OCI-LY1 (cell line): ENCODE results near the gene WNK2.

Experiments
- H2AFZ ChIP-seq: fragments of 200-600 bp; sonication (generic), shearing (Covaris generic); 2 replicates; pipeline ENCODE4 v1.6.0; 2014; ENCODE audit warnings: antibody characterized with exemption, mild to moderate bottlenecking, low read length
- H3F3A ChIP-seq: fragments of 200-600 bp; sonication (generic), shearing (Covaris generic); 2 replicates; pipeline ENCODE4 v1.6.0; 2014; ENCODE audit warnings: mild to moderate bottlenecking, antibody characterized with exemption, low read length, moderate library complexity; ENCODE audit not compliant: insufficient read depth
- H3K27ac ChIP-seq: fragments of 200-600 bp; sonication (generic); 2 replicates; pipeline ENCODE4 v1.5.1; 2014; ENCODE audit warnings: low read length, mixed run types, mild to moderate bottlenecking, low read depth; ENCODE audit not compliant: poor library complexity, severe bottlenecking
- H3K27me3 ChIP-seq: fragments of 200-600 bp; sonication (generic); 2 replicates; pipeline ENCODE4 v1.6.0; 2014; ENCODE audit warnings: antibody characterized with exemption, mild to moderate bottlenecking, low read length, moderate library complexity; ENCODE audit not compliant: insufficient read depth
- H3K36me3 ChIP-seq: fragments of 200-600 bp; sonication (generic); 2 replicates; pipeline ENCODE4 v1.6.1; 2014; ENCODE audit warnings: mild to moderate bottlenecking, antibody characterized with exemption, low read length, moderate library complexity, mixed read lengths; ENCODE audit not compliant: insufficient read depth
- H3K4me1 ChIP-seq: fragments of 200-600 bp; sonication (generic); 2 replicates; pipeline ENCODE4 v1.5.1; 2014; ENCODE audit warnings: mild to moderate bottlenecking, low read length, moderate library complexity; ENCODE audit not compliant: insufficient read depth, severe bottlenecking
- H3K4me2 ChIP-seq: fragments of 200-600 bp; sonication (generic), shearing (Covaris generic); 2 replicates; pipeline ENCODE4 v1.6.1; 2014; ENCODE audit warnings: low read length
- H3K4me3 ChIP-seq: fragments of 200-600 bp; sonication (generic); 2 replicates; pipeline ENCODE4 v1.5.1; 2014; ENCODE audit warnings: low read length, low read depth, mild to moderate bottlenecking, mixed read lengths; ENCODE audit not compliant: poor library complexity, severe bottlenecking
- H3K79me2 ChIP-seq: fragments of 200-600 bp; shearing (Covaris generic); 2 replicates; pipeline ENCODE4 v1.6.1; 2016; ENCODE audit warnings: mixed run types, low read length, mixed read lengths; ENCODE audit not compliant: insufficient read depth
- H3K9ac ChIP-seq: fragments of 200-600 bp; sonication (generic), shearing (Covaris generic); 2 replicates; pipeline ENCODE4 v1.6.1; 2014; ENCODE audit warnings: mild to moderate bottlenecking, low read length, mixed read lengths
- H3K9me2 ChIP-seq: fragments of 200-600 bp; sonication (generic), shearing (Covaris generic); 2 replicates; pipeline ENCODE4 v1.6.1; 2014; ENCODE audit warnings: low read depth, mild to moderate bottlenecking, low read length, mixed read lengths
- H3K9me3 ChIP-seq: fragments of 200-600 bp; shearing (Covaris generic); 2 replicates; pipeline ENCODE4 v1.6.1; 2014; ENCODE audit warnings: low read length, mixed read lengths
- H4K20me1 ChIP-seq: fragments of 200-600 bp; sonication (generic), shearing (Covaris generic); 2 replicates; pipeline ENCODE4 v1.6.0; 2016; ENCODE audit warnings: mild to moderate bottlenecking, low read length; ENCODE audit not compliant: insufficient read depth
- CTCF ChIP-seq: fragments of 200-600 bp; sonication (generic), shearing (Covaris generic); IDR thresholded peaks from 2 replicates; pipeline ENCODE4 v1.5.1; 2017; ENCODE audit warnings: mild to moderate bottlenecking, antibody characterized with exemption, low read length, moderate library complexity, mixed read lengths
- EZH2 ChIP-seq: fragments of 200-600 bp; sonication (generic), shearing (Covaris generic); IDR thresholded peaks from 2 replicates; pipeline ENCODE4 v1.8.0; 2017; ENCODE audit warnings: borderline replicate concordance, mixed run types, mild to moderate bottlenecking, antibody characterized with exemption, low read length, moderate library complexity, mixed read lengths

WNK2 gene

GRCh38 chr9:93361995-93362394, 178.1 kb downstream of the WNK2 start:
- Histone ChIP-seq H3K9ac (no peak overlapping the region), H4K20me1 (no peaks in the 10 kb centered on the region), H3K36me3 (no peaks in the 10 kb centered on the region; the same call in 1 of the 2 replicates), H3F3A (no peaks in the 10 kb centered on the region), H3K4me3 (no peak overlapping the region), H3K4me1 (peaks cover 8% of the 10 kb centered on the region), H3K79me2 (no peaks in the 10 kb centered on the region), H3K9me2 (no peaks in the 10 kb centered on the region), H3K27me3 (0 out of 2 replicates have a peak, but pooled peaks cover 2% of the 10 kb centered on the region), H2AFZ (no peak overlapping the region), H3K9me3 (peaks cover 10% of the 10 kb centered on the region), H3K4me2 (no peak overlapping the region), H3K27ac (no peak overlapping the region)
- no peak for TF ChIP-seq CTCF
- no peak for TF ChIP-seq EZH2

- Histone ChIP-seq H3K79me2 (no peaks in the 10 kb centered on the region), H3F3A (no peaks in the 10 kb centered on the region), H3K9me2 (no peaks in the 10 kb centered on the region), H3K4me3 (no peak overlapping the region), H3K27me3 (0 out of 2 replicates have a peak, but pooled peaks cover 2% of the 10 kb centered on the region), H3K36me3 (no peaks in the 10 kb centered on the region), H3K9ac (no peak overlapping the region), H4K20me1 (no peaks in the 10 kb centered on the region), H3K4me2 (no peak overlapping the region), H3K4me1 (no peaks in the 10 kb centered on the region), H3K27ac (no peak overlapping the region), H3K9me3 (peaks cover 10% of the 10 kb centered on the region), H2AFZ (no peak overlapping the region)
- no peak for TF ChIP-seq CTCF
- no peak for TF ChIP-seq EZH2
Measured at GRCh38 chr9:93364734-93365426, 180.9 kb downstream of the WNK2 start.

- no peak overlapping the region for H3K27ac ChIP-seq
- H3K27me3 ChIP-seq: 0 out of 2 replicates have a peak, but pooled peaks cover 2% of the 10 kb centered on the region
- H3K9me3 ChIP-seq: peaks cover 8% of the 10 kb centered on the region
- no peaks in the 10 kb centered on the region for H3K9me2 ChIP-seq
- TF ChIP-seq EZH2: no peak
- H3K36me3 ChIP-seq: no peaks in the 10 kb centered on the region
- H3K4me2 ChIP-seq: no peak overlapping the region
- no peaks in the 10 kb centered on the region for H3K79me2 ChIP-seq
- H2AFZ ChIP-seq: no peak overlapping the region
- H3F3A ChIP-seq: no peaks in the 10 kb centered on the region
- H3K4me3 ChIP-seq: no peak overlapping the region
- no peak overlapping the region for H3K9ac ChIP-seq
- H3K4me1 ChIP-seq: no peaks in the 10 kb centered on the region
- no peaks in the 10 kb centered on the region for H4K20me1 ChIP-seq
Measured at GRCh38 chr9:93365427-93366118, 181.6 kb downstream of the WNK2 start.
